ENCODE measurements around the gene DRD5.
"Not testable (repeated sequence)": the region's sequence is repeated elsewhere in the genome, so short reads cannot be mapped to it uniquely, and the experiment has no call there.

The DRD5 gene

GRCh38 chr4:9773471-9773870, 8.0 kb upstream of the DRD5 start:
- no peak overlapping the region for H2BK12ac ChIP-seq (ENCODE audit: low read length)

GRCh38 chr4:9782136-9782436, 652 bp downstream of the DRD5 start:
- Histone ChIP-seq H4K91ac (ENCODE audit: low read depth, low read length) (no peak overlapping the region), H3K4me2 (ENCODE audit: low read length) (no peak overlapping the region), H4K8ac (ENCODE audit: low read depth, low read length) (no peak overlapping the region), H3K4ac (ENCODE audit: low read depth, low read length) (no peak overlapping the region), H3K9ac (ENCODE audit: low read length) (no peak overlapping the region), H3K79me1 (ENCODE audit: low read length) (no peaks in the 10 kb centered on the region), H3K4me1 (ENCODE audit: control insufficient read depth in 1 of 2, insufficient read depth in 2 of 2, low read length in 2 of 2) (peaks cover 0 to 1% of the 10 kb centered on the region in 2 experiments), H3K14ac (ENCODE audit: low read length) (no peak overlapping the region), H3K27ac (ENCODE audit: low read depth, low read length) (no peak overlapping the region), H3K9me3 (ENCODE audit: insufficient read depth, low read depth, low read length) (peaks cover 6% of the 10 kb centered on the region), H4K12ac (ENCODE audit: low read depth, low read length) (no peak overlapping the region), H2BK12ac (ENCODE audit: low read length) (no peak overlapping the region), H2AK5ac (ENCODE audit: low read length) (no peak overlapping the region), H2BK5ac (ENCODE audit: low read depth, low read length, poor library complexity) (no peak overlapping the region), H3K79me2 (ENCODE audit: control insufficient read depth, insufficient read depth, low read length, poor library complexity) (no peaks in the 10 kb centered on the region), H2BK120ac (ENCODE audit: insufficient read depth, low read length, poor library complexity) (no peak overlapping the region), H3K27me3 (ENCODE audit: insufficient read depth, low read length) (peaks cover 19% of the 10 kb centered on the region), H3K4me3 (ENCODE audit: low read depth, low read length) (no peak overlapping the region), H3K36me3 (ENCODE audit: control insufficient read depth in 1 of 2, insufficient read depth in 2 of 2, low read length in 2 of 2) (no peaks in the 10 kb centered on the region), H3K23ac (ENCODE audit: low read length) (no peak overlapping the region), H2AFZ (ENCODE audit: insufficient read depth, low read length, poor library complexity) (no peak overlapping the region), H3K18ac (ENCODE audit: low read length) (no peak overlapping the region)
- DNase-seq: no peak
- no CpG with 5 or more reads among the region's 22 CpGs for WGBS (ENCODE audit: extremely low coverage, insufficient coverage, insufficient read length)

More at GRCh38 chr4:9773471-9773870, 8.0 kb upstream of the DRD5 start:
- WGBS (ENCODE audit: extremely low coverage, insufficient coverage, insufficient read length): no CpG with 5 or more reads among the region's 3 CpGs
- H2AK5ac ChIP-seq (ENCODE audit: low read length): no peak overlapping the region
- H3K14ac ChIP-seq (ENCODE audit: low read length): no peak overlapping the region
- H3K79me2 ChIP-seq (ENCODE audit: control insufficient read depth, insufficient read depth, low read length, poor library complexity): no peaks in the 10 kb centered on the region
- H3K9ac ChIP-seq (ENCODE audit: low read length): no peak overlapping the region
- H2BK120ac ChIP-seq (ENCODE audit: insufficient read depth, low read length, poor library complexity): no peak overlapping the region
- no peaks in the 10 kb centered on the region for H3K4me1 ChIP-seq (ENCODE audit: control insufficient read depth in 1 of 2, insufficient read depth in 2 of 2, low read length in 2 of 2)
- no peaks in the 10 kb centered on the region for H3K36me3 ChIP-seq (ENCODE audit: control insufficient read depth in 1 of 2, insufficient read depth in 2 of 2, low read length in 2 of 2)
- no peaks in the 10 kb centered on the region for H3K79me1 ChIP-seq (ENCODE audit: low read length)
- no peak overlapping the region for H3K4me2 ChIP-seq (ENCODE audit: low read length)
- H3K18ac ChIP-seq (ENCODE audit: low read length): no peak overlapping the region
- DNase-seq: no peak
- no peaks in the 10 kb centered on the region for H3K27me3 ChIP-seq (ENCODE audit: insufficient read depth, low read length)
- no peak overlapping the region for H4K91ac ChIP-seq (ENCODE audit: low read depth, low read length)
- H3K27ac ChIP-seq (ENCODE audit: low read depth, low read length): no peak overlapping the region
- no peak overlapping the region for H4K12ac ChIP-seq (ENCODE audit: low read depth, low read length)
- no peak overlapping the region for H2BK5ac ChIP-seq (ENCODE audit: low read depth, low read length, poor library complexity)
- no peak overlapping the region for H3K4me3 ChIP-seq (ENCODE audit: low read depth, low read length)
- no peaks in the 10 kb centered on the region for H3K9me3 ChIP-seq (ENCODE audit: insufficient read depth, low read depth, low read length)
- no peak overlapping the region for H3K23ac ChIP-seq (ENCODE audit: low read length)
- no peak overlapping the region for H4K8ac ChIP-seq (ENCODE audit: low read depth, low read length)
- no peak overlapping the region for H3K4ac ChIP-seq (ENCODE audit: low read depth, low read length)
- H2AFZ ChIP-seq (ENCODE audit: insufficient read depth, low read length, poor library complexity): no peak overlapping the region

GRCh38 chr4:9785891-9786290, 4.5 kb downstream of the DRD5 start:
- not testable (repeated sequence) for H2BK120ac ChIP-seq (ENCODE audit: insufficient read depth, low read length, poor library complexity); H3K23ac ChIP-seq (ENCODE audit: low read length); H2BK12ac ChIP-seq (ENCODE audit: low read length); H3K27ac ChIP-seq (ENCODE audit: low read depth, low read length); DNase-seq; H4K91ac ChIP-seq (ENCODE audit: low read depth, low read length); H3K4me1 ChIP-seq (ENCODE audit: control insufficient read depth in 1 of 2, insufficient read depth in 2 of 2, low read length in 2 of 2); H2BK5ac ChIP-seq (ENCODE audit: low read depth, low read length, poor library complexity); H3K9ac ChIP-seq (ENCODE audit: low read length); H3K14ac ChIP-seq (ENCODE audit: low read length); H3K4ac ChIP-seq (ENCODE audit: low read depth, low read length); H3K36me3 ChIP-seq (ENCODE audit: control insufficient read depth in 1 of 2, insufficient read depth in 2 of 2, low read length in 2 of 2); H3K79me2 ChIP-seq (ENCODE audit: control insufficient read depth, insufficient read depth, low read length, poor library complexity); H3K4me2 ChIP-seq (ENCODE audit: low read length); H4K12ac ChIP-seq (ENCODE audit: low read depth, low read length); H3K9me3 ChIP-seq (ENCODE audit: insufficient read depth, low read depth, low read length); H2AK5ac ChIP-seq (ENCODE audit: low read length); H2AFZ ChIP-seq (ENCODE audit: insufficient read depth, low read length, poor library complexity); H3K4me3 ChIP-seq (ENCODE audit: low read depth, low read length); H3K18ac ChIP-seq (ENCODE audit: low read length); H4K8ac ChIP-seq (ENCODE audit: low read depth, low read length); H3K79me1 ChIP-seq (ENCODE audit: low read length)
- peaks cover 17% of the 10 kb centered on the region for H3K27me3 ChIP-seq (ENCODE audit: insufficient read depth, low read length)
- WGBS (ENCODE audit: extremely low coverage, insufficient coverage, insufficient read length): no CpG with 5 or more reads among the region's 5 CpGs

DNA sequence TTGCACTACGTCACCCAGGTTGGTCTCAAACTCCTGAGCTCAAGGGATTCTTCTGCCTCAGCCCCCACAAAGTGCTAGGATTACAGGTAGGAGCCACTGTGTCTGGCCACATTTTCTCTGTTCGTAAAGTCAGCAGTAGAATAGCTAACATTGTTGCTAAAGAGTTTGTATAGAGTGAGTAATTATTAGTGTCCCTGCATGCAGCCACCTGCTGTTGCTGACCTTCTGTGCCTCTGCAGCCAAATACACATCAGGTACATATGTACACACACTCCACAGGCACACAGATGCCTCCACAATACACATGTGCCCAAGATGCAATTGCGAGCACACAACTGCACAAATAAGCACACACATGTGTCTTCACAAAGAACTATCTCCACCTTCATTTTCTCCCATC, 10.9 kb downstream of the DRD5 start:
- no peak for DNase-seq
- H2BK12ac ChIP-seq (ENCODE audit: low read length): no peak overlapping the region
- H3K18ac ChIP-seq (ENCODE audit: low read length): no peak overlapping the region
- H4K91ac ChIP-seq (ENCODE audit: low read depth, low read length): no peak overlapping the region
- H3K79me2 ChIP-seq (ENCODE audit: control insufficient read depth, insufficient read depth, low read length, poor library complexity): no peaks in the 10 kb centered on the region
- H3K9ac ChIP-seq (ENCODE audit: low read length): no peak overlapping the region
- H3K36me3 ChIP-seq (ENCODE audit: control insufficient read depth in 1 of 2, insufficient read depth in 2 of 2, low read length in 2 of 2): no peaks in the 10 kb centered on the region
- WGBS (ENCODE audit: extremely low coverage, insufficient coverage, insufficient read length): no CpG with 5 or more reads among the region's 3 CpGs
- H2AFZ ChIP-seq (ENCODE audit: insufficient read depth, low read length, poor library complexity): no peak overlapping the region
- H3K4ac ChIP-seq (ENCODE audit: low read depth, low read length): no peak overlapping the region
- no peaks in the 10 kb centered on the region for H3K79me1 ChIP-seq (ENCODE audit: low read length)
- no peak overlapping the region for H4K12ac ChIP-seq (ENCODE audit: low read depth, low read length)
- no peak overlapping the region for H3K4me2 ChIP-seq (ENCODE audit: low read length)
- H3K27ac ChIP-seq (ENCODE audit: low read depth, low read length): no peak overlapping the region
- H2AK5ac ChIP-seq (ENCODE audit: low read length): no peak overlapping the region
- H3K23ac ChIP-seq (ENCODE audit: low read length): no peak overlapping the region
- no peaks in the 10 kb centered on the region for H3K27me3 ChIP-seq (ENCODE audit: insufficient read depth, low read length)
- no peak overlapping the region for H2BK5ac ChIP-seq (ENCODE audit: low read depth, low read length, poor library complexity)
- H2BK120ac ChIP-seq (ENCODE audit: insufficient read depth, low read length, poor library complexity): no peak overlapping the region
- no peaks in the 10 kb centered on the region for H3K9me3 ChIP-seq (ENCODE audit: insufficient read depth, low read depth, low read length)
- no peak overlapping the region for H4K8ac ChIP-seq (ENCODE audit: low read depth, low read length)
- no peak overlapping the region for H3K4me3 ChIP-seq (ENCODE audit: low read depth, low read length)
- no peak overlapping the region for H3K14ac ChIP-seq (ENCODE audit: low read length)
- no peaks in the 10 kb centered on the region for H3K4me1 ChIP-seq (ENCODE audit: control insufficient read depth in 1 of 2, insufficient read depth in 2 of 2, low read length in 2 of 2)
